ENCODE data around the gene SIMC1. TPM values are rescaled to one million over a fixed set of nuclear protein-coding genes. Genes with fewer than 3 reads are reported as not detected.

Gene SIMC1
- total RNA-seq, 4 donors from 2014 or later, result 17.8 to 28.3 (median 22.0) TPM

DNA sequence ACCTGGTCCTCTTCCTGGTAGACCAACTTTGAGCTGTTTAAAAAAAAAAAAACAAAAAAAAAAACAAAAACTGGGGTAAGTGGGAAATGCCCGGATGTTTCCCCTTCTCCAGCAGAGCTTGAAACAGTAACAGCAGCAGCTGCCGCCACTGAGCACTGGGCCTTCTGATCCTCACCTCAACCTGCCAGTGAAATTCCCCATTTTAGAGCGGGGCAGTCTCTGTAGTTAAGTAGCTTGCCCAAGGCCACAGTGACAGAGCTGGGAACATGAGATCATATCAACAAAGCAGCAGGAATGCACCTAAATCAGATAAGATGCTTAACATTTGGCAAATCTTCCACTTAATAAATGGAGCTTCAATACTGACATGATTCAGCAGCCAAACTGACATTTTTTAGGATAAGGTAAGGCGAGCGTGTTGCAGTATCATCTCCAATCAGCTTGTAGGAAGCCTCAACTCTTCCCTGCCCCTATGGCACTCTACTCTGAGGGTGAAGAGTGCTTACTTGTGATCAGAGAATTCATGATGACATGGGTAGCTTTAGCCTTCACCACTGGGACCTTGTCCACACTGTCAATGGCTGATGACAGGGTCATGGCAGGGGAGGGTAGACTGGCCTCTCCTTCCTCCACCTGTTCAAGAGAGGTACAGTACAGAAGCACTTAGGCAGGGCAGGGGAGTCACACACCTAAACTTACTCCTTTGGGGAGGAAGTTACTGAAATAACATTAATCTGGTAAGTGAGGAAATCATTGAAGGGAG lies 114.1 kb downstream of the SIMC1 start:
- no peak for DNase-seq (ENCODE audit: extremely low spot score)
- Histone ChIP-seq H3K4me3 (no peak overlapping the region), H3K27me3 (no peaks in the 10 kb centered on the region), H3K36me3 (peaks cover 45 to 100% (median 92%) of the 10 kb centered on the region in 4 donors), H3K9me3 (no peaks in the 10 kb centered on the region), H3K27ac (replicated peaks in 1 of 4) (no peak overlapping the region), H3K4me1 (peaks cover 0 to 5% (median 0%) of the 10 kb centered on the region in 4 donors)
- WGBS, result 98% methylated on average over 5 of the region's 5 CpGs
- intact Hi-C loops (cut with DNase I), result no loop called here
- TF ChIP-seq EP300 (IDR thresholded peaks at IDR 0.05), result no peak
- TF ChIP-seq, protein P1, sequence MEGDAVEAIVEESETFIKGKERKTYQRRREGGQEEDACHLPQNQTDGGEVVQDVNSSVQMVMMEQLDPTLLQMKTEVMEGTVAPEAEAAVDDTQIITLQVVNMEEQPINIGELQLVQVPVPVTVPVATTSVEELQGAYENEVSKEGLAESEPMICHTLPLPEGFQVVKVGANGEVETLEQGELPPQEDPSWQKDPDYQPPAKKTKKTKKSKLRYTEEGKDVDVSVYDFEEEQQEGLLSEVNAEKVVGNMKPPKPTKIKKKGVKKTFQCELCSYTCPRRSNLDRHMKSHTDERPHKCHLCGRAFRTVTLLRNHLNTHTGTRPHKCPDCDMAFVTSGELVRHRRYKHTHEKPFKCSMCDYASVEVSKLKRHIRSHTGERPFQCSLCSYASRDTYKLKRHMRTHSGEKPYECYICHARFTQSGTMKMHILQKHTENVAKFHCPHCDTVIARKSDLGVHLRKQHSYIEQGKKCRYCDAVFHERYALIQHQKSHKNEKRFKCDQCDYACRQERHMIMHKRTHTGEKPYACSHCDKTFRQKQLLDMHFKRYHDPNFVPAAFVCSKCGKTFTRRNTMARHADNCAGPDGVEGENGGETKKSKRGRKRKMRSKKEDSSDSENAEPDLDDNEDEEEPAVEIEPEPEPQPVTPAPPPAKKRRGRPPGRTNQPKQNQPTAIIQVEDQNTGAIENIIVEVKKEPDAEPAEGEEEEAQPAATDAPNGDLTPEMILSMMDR (IDR thresholded peaks at IDR 0.05), result no peak
- no peak for TF ChIP-seq POLR2A (IDR thresholded peaks at IDR 0.05; ENCODE audit: low read depth)
- no peak for TF ChIP-seq POLR2AphosphoS5 (IDR thresholded peaks at IDR 0.05)

- intact Hi-C loops (cut with DNase I), result no loop called here
- H3K27me3 ChIP-seq, result no peaks in the 10 kb centered on the region
- no peak for TF ChIP-seq POLR2A (IDR thresholded peaks at IDR 0.05; ENCODE audit: low read depth)
- no peak for TF ChIP-seq POLR2AphosphoS5 (IDR thresholded peaks at IDR 0.05)
- no peak for TF ChIP-seq EP300 (IDR thresholded peaks at IDR 0.05)
- DNase-seq (ENCODE audit: extremely low spot score), result no peak
- no peak overlapping the region for H3K27ac ChIP-seq (replicated peaks in 1 of 4)
- no peaks in the 10 kb centered on the region for H3K9me3 ChIP-seq
- 89% methylated on average over 4 of the region's 4 CpGs for WGBS
- no peak overlapping the region for H3K4me3 ChIP-seq
- H3K36me3 ChIP-seq, result peaks cover 36 to 98% (median 89%) of the 10 kb centered on the region in 4 donors
- peaks cover 0 to 8% (median 0%) of the 10 kb centered on the region in 4 donors for H3K4me1 ChIP-seq
These were observed 115.3 kb downstream of the SIMC1 start for GRCh38 chr5:176353533-176353932.

GRCh38 chr5:176355400-176356178 lies 117.4 kb downstream of the SIMC1 start:
- H3K36me3 ChIP-seq, result peaks cover 24 to 88% (median 71%) of the 10 kb centered on the region in 4 donors

DNA sequence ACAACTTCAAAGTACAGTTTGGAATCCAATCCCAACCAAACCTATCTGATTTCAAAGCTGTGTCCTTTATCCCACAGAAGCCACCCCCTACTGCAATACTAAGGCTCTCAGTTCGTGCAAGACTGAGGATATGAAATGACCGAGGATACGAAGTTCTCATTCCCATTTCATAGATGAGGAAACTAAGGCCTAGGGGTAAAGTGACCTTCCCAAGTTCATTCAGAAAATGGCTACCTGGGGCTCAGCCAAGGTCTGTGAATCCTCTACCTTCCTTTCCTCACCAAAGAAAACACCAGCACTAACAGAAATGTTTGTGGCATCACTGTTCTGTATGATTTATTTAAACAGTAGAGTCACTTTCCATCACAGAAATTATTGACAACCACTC lies 117.9 kb downstream of the SIMC1 start:
- 93% methylated on average over 3 of the region's 3 CpGs for WGBS
- Histone ChIP-seq H3K27ac (replicated peaks in 1 of 4) (no peak overlapping the region), H3K36me3 (peaks cover 19 to 82% (median 65%) of the 10 kb centered on the region in 4 donors), H3K4me1 (peaks cover 10 to 25% (median 20%) of the 10 kb centered on the region in 4 donors), H3K4me3 (no peak overlapping the region), H3K9me3 (no peaks in the 10 kb centered on the region), H3K27me3 (no peaks in the 10 kb centered on the region)
- intact Hi-C loops (cut with DNase I), result no loop called here
- TF ChIP-seq POLR2AphosphoS5 (IDR thresholded peaks at IDR 0.05), result no peak
- TF ChIP-seq, protein P1 (IDR thresholded peaks at IDR 0.05), result no peak
- no peak for TF ChIP-seq EP300 (IDR thresholded peaks at IDR 0.05)
- TF ChIP-seq POLR2A (IDR thresholded peaks at IDR 0.05; ENCODE audit: low read depth), result no peak
- no peak for DNase-seq (ENCODE audit: extremely low spot score)

More at GRCh38 chr5:176355400-176356178, 117.4 kb downstream of the SIMC1 start:
- TF ChIP-seq, protein P1 (IDR thresholded peaks at IDR 0.05), result no peak
- TF ChIP-seq POLR2AphosphoS5 (IDR thresholded peaks at IDR 0.05), result no peak
- no peak for TF ChIP-seq EP300 (IDR thresholded peaks at IDR 0.05)
- TF ChIP-seq POLR2A (IDR thresholded peaks at IDR 0.05; ENCODE audit: low read depth), result no peak
- DNase-seq (ENCODE audit: extremely low spot score), result no peak
- intact Hi-C loops (cut with DNase I), result no loop called here
- H3K27ac ChIP-seq (replicated peaks in 1 of 4), result no peak overlapping the region
- peaks cover 10 to 22% (median 16%) of the 10 kb centered on the region in 4 donors for H3K4me1 ChIP-seq
- no peaks in the 10 kb centered on the region for H3K27me3 ChIP-seq
- no peak overlapping the region for H3K4me3 ChIP-seq
- H3K9me3 ChIP-seq, result no peaks in the 10 kb centered on the region
- 91% methylated on average over 16 of the region's 16 CpGs for WGBS

DNA sequence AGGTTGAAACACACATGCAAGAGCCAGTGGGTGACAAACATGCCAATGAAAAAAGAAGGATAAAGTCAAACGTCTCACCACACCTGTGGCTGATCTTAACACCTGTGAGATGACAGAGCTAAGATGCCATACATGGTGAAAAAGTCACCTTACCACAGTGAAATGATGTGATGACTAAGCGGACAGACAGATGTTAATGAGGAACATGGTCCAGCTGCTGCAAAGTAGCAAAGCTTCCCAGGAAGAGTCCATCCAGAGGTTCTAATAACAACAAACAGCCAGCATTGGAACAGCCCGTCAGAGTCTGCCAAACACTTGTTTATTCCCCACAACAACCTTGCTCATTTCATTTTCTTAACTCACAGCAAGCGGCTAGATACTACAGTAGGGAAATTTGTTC lies 121.4 kb downstream of the SIMC1 start:
- no peak overlapping the region for H3K27ac ChIP-seq (replicated peaks in 1 of 4)
- H3K4me3 ChIP-seq, result peak overlapping the region in 2 of 4 donors; percentile 4 to 92
- H3K36me3 ChIP-seq, result peaks cover 4 to 48% (median 30%) of the 10 kb centered on the region in 4 donors
- intact Hi-C loops (cut with DNase I), result no loop called here
- H3K27me3 ChIP-seq, result no peaks in the 10 kb centered on the region
- 59% methylated on average over 4 of the region's 4 CpGs for WGBS
- DNase-seq (ENCODE audit: extremely low spot score), result no peak
- TF ChIP-seq POLR2AphosphoS5 (IDR thresholded peaks at IDR 0.05), result no peak
- no peaks in the 10 kb centered on the region for H3K9me3 ChIP-seq
- peaks cover 11 to 36% (median 31%) of the 10 kb centered on the region in 4 donors for H3K4me1 ChIP-seq

Measured in esophagus muscularis mucosa (tissue), 4 donors.